H1 (cell line): ENCODE results near the gene SELENOK. TPM values are rescaled to one million over a fixed set of nuclear protein-coding genes. Genes with fewer than 3 reads are reported as not detected.

Experiments
- BCL11A ChIP-seq, 2 experiments: IDR thresholded peaks; one replicate each; pipeline ENCODE4 v1.6.1; 2011; ENCODE audit warnings: low read depth in 2 of 2, low read length in 2 of 2, mild to moderate bottlenecking in 2 of 2
- CHD7 ChIP-seq: fragments of 300-600 bp; sonication (generic); IDR thresholded peaks from 2 replicates; pipeline ENCODE4 v1.7.1; 2012; ENCODE audit warnings: low read length, moderate library complexity, mild to moderate bottlenecking, inconsistent platforms; ENCODE audit not compliant: insufficient replicate concordance
- GTF2F1 ChIP-seq: IDR thresholded peaks from 2 replicates; pipeline ENCODE4 v1.6.1; 2012; ENCODE audit warnings: low read depth, low read length, improper control_type of control experiment, borderline replicate concordance
- NANOG ChIP-seq: IDR thresholded peaks from 2 replicates; pipeline ENCODE4 v1.6.1; 2011; ENCODE audit warnings: low read length, low read depth, mild to moderate bottlenecking, inconsistent platforms; ENCODE audit not compliant: insufficient read depth, poor library complexity, severe bottlenecking
- RXRA ChIP-seq: IDR thresholded peaks from 2 replicates; pipeline ENCODE4 v1.6.1; 2011; ENCODE audit warnings: low read depth, mild to moderate bottlenecking, low read length, moderate library complexity; ENCODE audit not compliant: insufficient read depth
- SIN3A ChIP-seq, 2 experiments: IDR thresholded peaks in 1 of 2; conservative IDR thresholded peaks in 1 of 2; 2 replicates each; pipeline ENCODE4 v1.6.1; 2011 to 2012; ENCODE audit warnings: low read length in 2 of 2, improper control_type of control experiment in 1 of 2, low read depth in 1 of 2, mild to moderate bottlenecking in 1 of 2
- TEAD4 ChIP-seq: IDR thresholded peaks from 2 replicates; pipeline ENCODE4 v1.6.1; 2012; ENCODE audit warnings: low read depth, low read length, inconsistent platforms, mixed read lengths
- polyA plus RNA-seq, 7 experiments: library from polyadenylated mRNA; depleted of rRNA in 3 of 7; stranded (reverse) in 5 of 7; unstranded in 2 of 7; fragments of >200 nt in 5 of 7; fragments of 200-250 nt in 2 of 7; gene quantifications; 1 replicate in 5 of 7; 2 replicates in 1 of 7; 4 replicates in 1 of 7; pipeline versions ENCODE4 v1.2.1 to v1.2.3, GENCODE V29; 2011 to 2013; ENCODE audit warnings: missing spikeins in 2 of 7, mixed read lengths in 2 of 7
- total RNA-seq: library from RNA; stranded (reverse); fragmentation: NEBNext Ultra II Directional; extraction: Animal tissue kit (Norgen Biotek cat#: 25700); gene quantifications from 2 replicates; pipeline ENCODE4 v1.2.1, GENCODE V29; 2021

The SELENOK gene
- total and polyA plus RNA-seq, 2 of the 8 experiments (the other 6 are each of a cell fraction or from before 2014, with no cell fraction given) = 26.9 to 40.2 TPM

- TF ChIP-seq CHD7 (no peak), BCL11A (IDR thresholded peaks at IDR 0.05; ENCODE audit: low read depth in 2 of 2, low read length in 2 of 2) (no peak), SIN3A (conservative IDR thresholded peaks at IDR 0.05 in 1 of 2, IDR thresholded peaks at IDR 0.05 in 1 of 2; ENCODE audit: low read depth in 1 of 2, low read length in 2 of 2) (no peak), NANOG (no peak), TEAD4 (no peak), RXRA (no peak), GTF2F1 (no peak)
Observed at GRCh38 chr3:53865732-53866499, 25.7 kb downstream of the SELENOK start (continued).
